Erythroblast (primary cell): Measurements from ENCODE around the gene MAPK8IP2.

Experiments
- GATA1 ChIP-seq: IDR thresholded peaks from 2 replicates; pipeline ENCODE4 v1.6.1; 2011; ENCODE audit warnings: low read depth, mild to moderate bottlenecking, control low read depth, low read length, moderate library complexity
- POLR2A ChIP-seq: IDR thresholded peaks from 2 replicates; pipeline ENCODE4 v1.6.1; 2011; ENCODE audit warnings: mild to moderate bottlenecking, low read length

GRCh38 chr22:50586416-50586815 lies 14.2 kb upstream of the MAPK8IP2 start:
- no peak for TF ChIP-seq POLR2A
- TF ChIP-seq GATA1 = no peak
